Ectodermal cell (in vitro differentiated cells): ENCODE data around the gene SPTLC3.

Experiments
- H3K27ac ChIP-seq: 2 replicates; pipeline ENCODE4 v1.7.0; 2013; ENCODE audit warnings: mild to moderate bottlenecking, low read depth, low read length; ENCODE audit not compliant: insufficient read depth, poor library complexity, severe bottlenecking
- H3K27me3 ChIP-seq: 2 replicates; pipeline ENCODE4 v1.7.0; 2013; ENCODE audit warnings: mild to moderate bottlenecking, low read length; ENCODE audit not compliant: insufficient read depth, control insufficient read depth, poor library complexity, severe bottlenecking
- H3K36me3 ChIP-seq: one replicate; pipeline ENCODE4 v1.7.0; 2013; ENCODE audit warnings: low read length; ENCODE audit not compliant: control insufficient read depth, insufficient read depth
- H3K4me1 ChIP-seq: one replicate; pipeline ENCODE4 v1.7.0; 2013; ENCODE audit warnings: low read length; ENCODE audit not compliant: control insufficient read depth, insufficient read depth
- H3K4me3 ChIP-seq: 2 replicates; pipeline ENCODE4 v1.7.0; 2013; ENCODE audit warnings: low read depth, low read length, control low read depth; ENCODE audit not compliant: insufficient read depth
- H3K9me3 ChIP-seq: 2 replicates; pipeline ENCODE4 v1.7.0; 2013; ENCODE audit warnings: mild to moderate bottlenecking, low read length, moderate library complexity; ENCODE audit not compliant: control insufficient read depth
- WGBS, 2 experiments: methylation state at CpG; one replicate each; pipeline ENCODE4 v1.1.7; 2013; ENCODE audit warnings: missing lambda C conversion rate in 2 of 2; 5-methylcytosine and 5-hydroxymethylcytosine counted together

The SPTLC3 gene

DNA sequence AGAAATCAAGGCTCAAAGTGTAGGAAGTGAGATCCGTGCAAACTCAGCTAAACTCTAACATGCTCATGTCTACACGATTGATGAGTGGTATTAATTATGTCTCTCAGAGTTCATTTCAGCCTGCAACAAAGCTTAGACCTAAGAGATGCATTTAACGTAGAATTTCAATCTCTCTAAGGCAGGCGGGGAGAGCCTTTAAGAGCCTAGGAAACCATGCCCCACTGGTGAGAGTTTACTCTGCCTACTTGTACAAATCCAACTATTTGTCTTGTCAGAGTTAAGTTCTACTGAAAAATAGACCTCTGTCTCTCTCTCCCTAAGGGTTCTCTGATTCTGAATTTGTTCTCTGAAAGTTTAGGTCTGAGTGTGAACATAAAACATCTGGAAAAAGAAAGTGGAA is 100.9 kb downstream of the SPTLC3 start:
- H3K27ac ChIP-seq = no peak overlapping the region
- no peak overlapping the region for H3K4me3 ChIP-seq
- H3K27me3 ChIP-seq = no peaks in the 10 kb centered on the region
- H3K36me3 ChIP-seq = no peaks in the 10 kb centered on the region
- H3K9me3 ChIP-seq = no peaks in the 10 kb centered on the region
- no peaks in the 10 kb centered on the region for H3K4me1 ChIP-seq
- 92 to 93% methylated on average over 4 of the region's 4 CpGs for WGBS, 2 experiments

DNA sequence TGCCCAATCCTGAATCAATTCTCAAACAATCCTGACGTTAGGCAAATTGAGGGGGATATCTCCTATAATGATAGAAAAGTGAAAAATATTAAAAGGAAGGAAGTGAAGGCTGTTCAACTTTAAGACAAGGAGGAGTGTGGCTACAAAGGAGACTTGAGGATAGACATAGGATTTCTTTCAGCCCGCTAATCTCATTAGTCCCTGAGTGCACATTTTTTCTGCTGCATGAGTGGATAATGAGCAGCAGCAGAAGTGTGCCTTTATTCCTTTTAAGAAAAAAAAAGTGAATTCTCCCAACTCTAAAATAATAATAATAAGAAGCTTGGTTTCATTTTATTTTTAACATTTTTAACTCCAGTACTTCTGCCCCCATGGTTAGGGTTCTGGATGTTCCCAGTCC is 102.0 kb downstream of the SPTLC3 start:
- no peak overlapping the region for H3K4me3 ChIP-seq
- H3K9me3 ChIP-seq = no peaks in the 10 kb centered on the region
- no peaks in the 10 kb centered on the region for H3K4me1 ChIP-seq
- WGBS, 2 experiments = 96 to 100% methylated on average over 2 of the region's 2 CpGs
- H3K36me3 ChIP-seq = no peaks in the 10 kb centered on the region
- no peak overlapping the region for H3K27ac ChIP-seq
- no peaks in the 10 kb centered on the region for H3K27me3 ChIP-seq

DNA sequence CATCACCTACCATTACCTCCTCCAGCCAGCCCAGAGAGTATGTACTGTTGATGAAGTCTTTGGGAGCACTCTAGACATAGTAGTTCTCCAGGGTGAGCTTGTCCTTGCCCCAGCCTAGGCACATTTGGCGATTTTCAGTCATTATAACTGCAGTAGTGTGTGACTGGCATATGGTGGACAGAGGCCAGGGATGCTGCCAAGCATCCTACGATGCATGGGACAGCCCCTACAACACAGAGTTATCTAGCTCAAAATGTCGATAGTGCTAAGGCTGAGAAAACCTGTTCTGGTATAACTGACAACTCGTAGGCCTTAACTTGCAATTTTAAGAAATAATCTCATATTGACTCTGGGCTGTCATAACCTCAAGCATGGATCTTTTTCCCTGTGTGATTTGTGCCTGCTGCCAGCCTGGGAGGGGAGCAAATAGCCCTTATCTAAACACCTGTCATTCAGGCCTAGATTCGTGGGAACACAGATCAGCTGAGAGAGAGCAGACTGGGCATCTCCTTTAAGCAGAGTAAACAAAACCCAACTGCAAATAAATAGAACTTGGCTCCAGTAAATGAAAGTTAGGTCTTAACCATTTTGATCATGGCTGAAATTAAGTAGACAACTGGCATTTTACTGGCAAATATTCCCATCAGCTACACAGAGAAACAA is 102.6 kb downstream of the SPTLC3 start:
- no peaks in the 10 kb centered on the region for H3K27me3 ChIP-seq

DNA sequence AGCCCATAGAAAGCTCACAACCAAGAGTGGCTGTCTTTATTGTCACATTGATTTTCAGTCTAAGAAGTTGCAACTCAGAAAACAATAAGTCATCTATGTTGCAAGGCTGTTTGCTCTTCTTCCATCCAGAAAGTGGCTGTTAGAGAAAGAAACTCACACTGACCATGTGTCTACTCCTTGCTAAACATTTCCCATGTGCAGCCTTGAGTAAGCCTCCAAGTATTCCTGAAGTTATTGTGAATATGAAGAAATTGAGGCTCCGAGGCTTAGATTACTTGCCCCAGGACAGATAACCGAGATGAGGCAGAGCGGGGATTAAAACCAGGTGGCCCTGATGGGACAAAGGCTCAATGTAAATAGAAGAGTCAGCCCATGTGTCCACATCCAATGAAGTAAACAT is 105.0 kb downstream of the SPTLC3 start:
- H3K4me3 ChIP-seq = no peak overlapping the region
- no peaks in the 10 kb centered on the region for H3K4me1 ChIP-seq
- no peaks in the 10 kb centered on the region for H3K36me3 ChIP-seq
- H3K27ac ChIP-seq = no peak overlapping the region
- no peaks in the 10 kb centered on the region for H3K27me3 ChIP-seq
- 90 to 91% methylated on average over 3 of the region's 3 CpGs for WGBS, 2 experiments
- H3K9me3 ChIP-seq = no peaks in the 10 kb centered on the region

More for the DNA sequence above, 102.6 kb downstream of the SPTLC3 start:
- no peak overlapping the region for H3K4me3 ChIP-seq
- no peaks in the 10 kb centered on the region for H3K4me1 ChIP-seq
- H3K27ac ChIP-seq = no peak overlapping the region
- no peaks in the 10 kb centered on the region for H3K36me3 ChIP-seq
- no peaks in the 10 kb centered on the region for H3K9me3 ChIP-seq
- WGBS, 2 experiments = 95 to 96% methylated on average over 5 of the region's 5 CpGs

DNA sequence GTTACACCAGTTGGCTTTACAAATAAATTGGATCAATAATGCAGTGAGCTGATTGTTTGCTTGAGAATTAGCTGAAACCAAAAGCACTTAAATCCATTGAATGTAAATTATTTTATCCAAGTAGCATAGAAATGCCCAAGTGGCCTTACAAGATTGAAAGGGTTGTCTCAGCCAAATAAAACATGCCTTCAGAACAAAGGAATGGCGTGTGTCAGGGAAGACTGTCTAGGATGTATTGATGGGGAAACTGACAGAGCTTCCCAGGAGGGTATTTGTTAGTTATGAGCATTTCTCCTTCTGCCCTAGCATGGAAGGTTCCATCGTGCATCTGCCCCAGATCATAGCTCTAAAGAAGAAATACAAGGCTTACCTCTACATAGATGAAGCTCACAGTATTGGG is 108.4 kb downstream of the SPTLC3 start:
- no peaks in the 10 kb centered on the region for H3K27me3 ChIP-seq
- H3K4me3 ChIP-seq = no peak overlapping the region
- H3K27ac ChIP-seq = no peak overlapping the region
- H3K36me3 ChIP-seq = no peaks in the 10 kb centered on the region
- H3K4me1 ChIP-seq = no peaks in the 10 kb centered on the region
- H3K9me3 ChIP-seq = no peaks in the 10 kb centered on the region
- WGBS, 2 experiments = 90 to 95% methylated on average over 2 of the region's 2 CpGs

DNA sequence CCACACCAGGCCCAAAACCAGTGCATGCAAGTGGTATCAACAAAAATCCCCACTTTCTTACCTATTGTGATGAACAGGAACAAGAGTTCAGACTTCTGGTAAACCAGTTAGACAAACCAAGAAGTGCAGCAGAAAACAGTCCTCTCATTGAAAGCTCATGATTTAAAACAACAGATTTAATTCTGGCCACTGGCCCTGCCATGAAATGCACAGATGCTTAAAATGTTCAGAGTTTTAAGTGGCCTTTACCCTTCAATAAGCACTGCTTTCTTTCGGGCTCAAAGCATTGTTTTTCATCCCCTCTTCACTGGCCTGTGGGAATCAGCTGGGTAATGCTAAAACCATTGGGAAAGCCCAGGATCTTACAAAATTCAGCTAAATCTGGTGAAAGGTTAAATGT is 109.9 kb downstream of the SPTLC3 start:
- H3K36me3 ChIP-seq = no peaks in the 10 kb centered on the region
- H3K9me3 ChIP-seq = no peaks in the 10 kb centered on the region
- H3K27me3 ChIP-seq = no peaks in the 10 kb centered on the region
- H3K4me1 ChIP-seq = no peaks in the 10 kb centered on the region
- 86 to 95% methylated on average over 1 of the region's 1 CpG for WGBS, 2 experiments
- H3K27ac ChIP-seq = no peak overlapping the region
- H3K4me3 ChIP-seq = no peak overlapping the region

DNA sequence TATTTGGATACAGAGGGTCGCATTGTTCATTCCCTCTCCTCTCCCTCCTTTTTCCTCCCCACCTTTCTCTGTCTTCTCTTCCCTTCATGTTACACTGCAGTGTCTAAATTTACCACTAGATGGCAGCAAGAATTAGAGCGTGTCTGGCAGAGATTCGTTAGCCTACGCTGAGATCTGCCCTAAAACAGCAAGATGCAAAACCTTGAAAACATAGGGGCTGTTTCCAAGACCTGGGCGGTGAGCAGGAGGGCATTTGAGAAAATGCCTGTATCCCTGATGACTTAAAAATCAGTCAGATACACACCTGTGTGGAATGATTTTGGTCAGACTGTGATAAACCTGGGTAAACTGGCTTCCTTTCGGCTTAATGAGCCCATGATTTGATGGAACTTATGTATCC is 110.8 kb downstream of the SPTLC3 start:
- Histone ChIP-seq H3K36me3 (no peaks in the 10 kb centered on the region), H3K27ac (no peak overlapping the region), H3K4me1 (no peaks in the 10 kb centered on the region), H3K4me3 (no peak overlapping the region), H3K9me3 (no peaks in the 10 kb centered on the region), H3K27me3 (no peaks in the 10 kb centered on the region)
- WGBS, 2 experiments = 12 to 21% methylated on average over 5 to 6 of the region's 6 CpGs

DNA sequence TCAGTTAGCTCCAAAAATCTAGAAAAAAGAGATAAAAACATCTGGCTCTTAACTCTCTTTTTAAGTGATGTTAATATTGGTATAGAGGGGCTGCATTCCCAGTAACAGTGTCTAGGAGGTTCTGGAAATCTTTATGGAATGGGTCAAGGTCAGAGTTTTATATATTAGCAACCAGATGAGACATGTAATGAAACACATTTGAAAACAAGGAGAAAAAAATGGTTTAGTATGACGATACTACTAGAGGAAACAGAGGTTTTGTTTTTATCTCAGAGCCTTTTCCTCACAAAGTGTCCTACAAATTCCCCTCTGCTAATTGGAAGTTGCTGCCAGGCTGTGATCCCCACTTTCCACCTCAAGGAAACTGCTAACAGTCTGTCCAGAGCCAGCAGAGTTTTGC is 111.7 kb downstream of the SPTLC3 start:
- Histone ChIP-seq H3K4me1 (no peaks in the 10 kb centered on the region), H3K27me3 (no peaks in the 10 kb centered on the region)
- 95 to 100% methylated on average over 1 of the region's 1 CpG for WGBS, 2 experiments

DNA sequence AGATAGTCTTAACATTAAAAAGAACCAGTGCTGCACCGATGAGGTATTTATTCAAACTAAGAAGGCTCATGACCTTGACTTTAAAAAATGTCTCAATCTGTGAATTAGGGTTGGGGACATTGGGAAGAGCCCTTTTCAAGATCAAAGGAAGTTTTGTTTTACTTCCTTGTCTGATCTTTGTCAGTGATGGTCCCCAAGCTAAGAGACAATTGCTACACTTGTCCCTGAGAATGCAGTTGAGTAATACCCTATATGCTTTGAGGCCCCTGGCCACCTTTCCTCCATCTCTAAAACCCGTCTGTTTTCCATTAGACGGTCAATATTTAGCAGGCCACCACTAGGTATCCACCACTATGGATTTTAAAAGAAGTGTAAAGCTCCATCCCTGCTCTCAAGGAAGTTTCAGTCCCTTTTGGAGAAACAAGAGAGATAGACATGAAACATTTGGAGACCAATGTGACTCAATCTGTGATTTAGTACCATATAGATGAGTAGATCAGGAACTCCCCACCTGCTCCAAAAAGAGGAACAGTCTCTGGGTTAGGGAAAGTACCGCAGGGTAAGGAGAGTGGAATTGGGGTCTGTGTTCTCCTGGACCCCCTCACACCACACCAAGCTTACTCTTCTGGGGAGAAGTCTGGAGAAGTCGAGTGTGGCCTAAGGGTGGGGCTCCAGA is 113.2 kb downstream of the SPTLC3 start:
- Histone ChIP-seq H3K4me1 (no peaks in the 10 kb centered on the region), H3K27me3 (no peaks in the 10 kb centered on the region), H3K4me3 (no peak overlapping the region), H3K27ac (no peak overlapping the region), H3K36me3 (no peaks in the 10 kb centered on the region), H3K9me3 (no peaks in the 10 kb centered on the region)
- WGBS, 2 experiments = 90 to 94% methylated on average over 3 to 4 of the region's 5 CpGs

More for the DNA sequence above, 111.7 kb downstream of the SPTLC3 start:
- no peak overlapping the region for H3K4me3 ChIP-seq
- H3K9me3 ChIP-seq = no peaks in the 10 kb centered on the region
- no peaks in the 10 kb centered on the region for H3K36me3 ChIP-seq
- no peak overlapping the region for H3K27ac ChIP-seq

DNA sequence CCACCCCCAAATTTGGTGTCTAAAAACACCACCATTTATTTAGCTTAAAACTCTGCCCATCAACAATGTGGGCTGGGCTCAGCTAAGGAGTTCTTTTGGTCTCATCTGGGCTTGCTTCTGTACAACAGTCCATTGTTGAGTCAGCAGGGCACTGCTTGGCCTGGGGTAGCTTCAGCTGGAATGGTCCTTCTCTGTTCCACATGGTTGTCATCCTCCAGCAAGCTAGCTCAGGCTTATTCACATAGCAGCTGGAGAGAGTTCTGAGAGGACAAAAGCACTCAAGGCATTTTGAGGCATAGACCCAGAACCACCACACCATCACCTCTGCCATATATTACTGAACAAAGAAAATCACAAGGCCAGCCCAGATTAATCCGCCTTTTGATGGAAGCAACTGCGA is 116.7 kb downstream of the SPTLC3 start:
- no peaks in the 10 kb centered on the region for H3K27me3 ChIP-seq
- WGBS, 2 experiments = 95 to 100% methylated on average over 2 of the region's 2 CpGs
- H3K4me1 ChIP-seq = no peaks in the 10 kb centered on the region
- H3K9me3 ChIP-seq = no peaks in the 10 kb centered on the region
- H3K27ac ChIP-seq = no peak overlapping the region
- no peak overlapping the region for H3K4me3 ChIP-seq
- H3K36me3 ChIP-seq = no peaks in the 10 kb centered on the region
